ENCODE measurements around the gene UQCRC2. TPM values are rescaled to one million over a fixed set of nuclear protein-coding genes. Genes with fewer than 3 reads are reported as not detected.
A peak's percentile ranks its signal among the peaks of the same experiment; 100 is the strongest.

Gene UQCRC2
- total and polyA plus RNA-seq, 2 donors (not counting 3 experiments of a cell fraction or from before 2014, with no cell fraction given): 132 to 189 TPM

GRCh38 chr16:21994856-21995465 lies 41.8 kb downstream of the UQCRC2 start:
- ChIA-PET POLR2A (no interaction called here), CTCF (interaction anchor here (1.2 to 6.9 kb wide), 3 partner anchors 44 to 193 kb away, joined by 3 to 130 read pairs (median 4); no protein-coding TSS in a partner anchor)

GRCh38 chr16:21996923-21997696 lies 43.9 kb downstream of the UQCRC2 start:
- Histone ChIP-seq H3K36me3 (ENCODE audit: control insufficient read depth in 2 of 2, extremely low read depth in 1 of 2, insufficient read depth in 2 of 2, low read length in 2 of 2) (no peaks in the 10 kb centered on the region), H3K27me3 (ENCODE audit: control insufficient read depth in 2 of 2, insufficient read depth in 2 of 2, low read length in 2 of 2) (no peaks in the 10 kb centered on the region), H3K9me1 (replicated peaks; ENCODE audit: control insufficient read depth, extremely low read depth, insufficient read depth, low read length) (no peaks in the 10 kb centered on the region), H3K4me1 (ENCODE audit: control insufficient read depth, extremely low read depth, insufficient read depth, low read length) (peaks cover 19% of the 10 kb centered on the region), H3K9me3 (replicated peaks; ENCODE audit: control insufficient read depth, insufficient read depth, low read length) (no peaks in the 10 kb centered on the region), H3K27ac (ENCODE audit: insufficient read depth, low read depth, low read length) (no peak overlapping the region), H3K4me3 (replicated peaks in 1 of 3; ENCODE audit: insufficient read depth in 1 of 3, low read depth in 1 of 3, low read length in 3 of 3) (no peak overlapping the region), H3K4me2 (ENCODE audit: insufficient read depth, low read length) (no peak overlapping the region), H3K79me2 (ENCODE audit: control insufficient read depth, insufficient read depth, low read length) (no peaks in the 10 kb centered on the region), H3K9ac (replicated peaks; ENCODE audit: extremely low read depth, insufficient read depth, low read length) (no peak overlapping the region), H2AFZ (ENCODE audit: low read depth, low read length) (peak overlapping the region; percentile 68), H4K20me1 (replicated peaks; ENCODE audit: control insufficient read depth, extremely low read depth, insufficient read depth, low read length) (no peaks in the 10 kb centered on the region)
- dilution Hi-C loops (cut with MboI; ENCODE audit: extremely low pct_ligation_motif_present, low sequenced_read_pairs) (no loop called here), intact Hi-C loops (cut with micrococcal nuclease) (no loop called here)
- ChIA-PET POLR2A (interaction anchor here (0.8 kb wide), 1 partner anchor 12 kb away, joined by 3 read pairs; no protein-coding TSS in a partner anchor), CTCF (interaction anchor here (1.0 to 27.0 kb wide), 6 partner anchors 10 to 191 kb away, joined by 3 to 994 read pairs (median 52); no protein-coding TSS in a partner anchor)
- no peak for FAIRE-seq
- peak; percentile 17 for DNase-seq (ENCODE audit: low read depth, low spot score)
- no TSS peak for BruUV-seq (replicated peaks)
- TF ChIP-seq, protein P1, sequence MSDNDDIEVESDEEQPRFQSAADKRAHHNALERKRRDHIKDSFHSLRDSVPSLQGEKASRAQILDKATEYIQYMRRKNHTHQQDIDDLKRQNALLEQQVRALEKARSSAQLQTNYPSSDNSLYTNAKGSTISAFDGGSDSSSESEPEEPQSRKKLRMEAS (IDR thresholded peaks at IDR 0.05; ENCODE audit: insufficient read depth, insufficient read length): no peak
- no peak for TF ChIP-seq FOS (IDR thresholded peaks at IDR 0.05; ENCODE audit: borderline replicate concordance, insufficient read depth, low read length)
- TF ChIP-seq EZH2 (IDR thresholded peaks at IDR 0.05; ENCODE audit: borderline replicate concordance, low read depth, low read length, severe bottlenecking): no peak
- TF ChIP-seq POLR2A (IDR thresholded peaks at IDR 0.05; ENCODE audit: low read depth, low read length): no peak
- TF ChIP-seq POLR2AphosphoS5 (IDR thresholded peaks at IDR 0.05; ENCODE audit: insufficient read depth, low read depth, low read length): no peak
- TF ChIP-seq GATA2 (IDR thresholded peaks at IDR 0.05; ENCODE audit: insufficient read depth, insufficient read length, low read depth, low read length): no peak
- TF ChIP-seq, protein P2, sequence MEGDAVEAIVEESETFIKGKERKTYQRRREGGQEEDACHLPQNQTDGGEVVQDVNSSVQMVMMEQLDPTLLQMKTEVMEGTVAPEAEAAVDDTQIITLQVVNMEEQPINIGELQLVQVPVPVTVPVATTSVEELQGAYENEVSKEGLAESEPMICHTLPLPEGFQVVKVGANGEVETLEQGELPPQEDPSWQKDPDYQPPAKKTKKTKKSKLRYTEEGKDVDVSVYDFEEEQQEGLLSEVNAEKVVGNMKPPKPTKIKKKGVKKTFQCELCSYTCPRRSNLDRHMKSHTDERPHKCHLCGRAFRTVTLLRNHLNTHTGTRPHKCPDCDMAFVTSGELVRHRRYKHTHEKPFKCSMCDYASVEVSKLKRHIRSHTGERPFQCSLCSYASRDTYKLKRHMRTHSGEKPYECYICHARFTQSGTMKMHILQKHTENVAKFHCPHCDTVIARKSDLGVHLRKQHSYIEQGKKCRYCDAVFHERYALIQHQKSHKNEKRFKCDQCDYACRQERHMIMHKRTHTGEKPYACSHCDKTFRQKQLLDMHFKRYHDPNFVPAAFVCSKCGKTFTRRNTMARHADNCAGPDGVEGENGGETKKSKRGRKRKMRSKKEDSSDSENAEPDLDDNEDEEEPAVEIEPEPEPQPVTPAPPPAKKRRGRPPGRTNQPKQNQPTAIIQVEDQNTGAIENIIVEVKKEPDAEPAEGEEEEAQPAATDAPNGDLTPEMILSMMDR (IDR thresholded peaks at IDR 0.05; ENCODE audit: extremely low read depth in 1 of 2, insufficient read depth in 1 of 2, low read depth in 1 of 2, low read length in 2 of 2): no peak
- no peak for TF ChIP-seq MYC (IDR thresholded peaks at IDR 0.05; ENCODE audit: low read depth, low read length)
- TF ChIP-seq JUN (IDR thresholded peaks at IDR 0.05; ENCODE audit: borderline replicate concordance, insufficient read depth, insufficient read length, low read depth): no peak

More at GRCh38 chr16:21994856-21995465, 41.8 kb downstream of the UQCRC2 start:
- peaks cover 8% of the 10 kb centered on the region for H3K4me1 ChIP-seq (ENCODE audit: control insufficient read depth, extremely low read depth, insufficient read depth, low read length)
- intact Hi-C loops (cut with micrococcal nuclease) (no loop called here), dilution Hi-C loops (cut with MboI; ENCODE audit: extremely low pct_ligation_motif_present, low sequenced_read_pairs) (no loop called here)
- BruUV-seq (replicated peaks): no TSS peak
- no peaks in the 10 kb centered on the region for H3K27me3 ChIP-seq (ENCODE audit: control insufficient read depth in 2 of 2, insufficient read depth in 2 of 2, low read length in 2 of 2)
- H3K36me3 ChIP-seq (ENCODE audit: control insufficient read depth in 2 of 2, extremely low read depth in 1 of 2, insufficient read depth in 2 of 2, low read length in 2 of 2): no peaks in the 10 kb centered on the region
- H3K9me1 ChIP-seq (replicated peaks; ENCODE audit: control insufficient read depth, extremely low read depth, insufficient read depth, low read length): no peaks in the 10 kb centered on the region
- H3K27ac ChIP-seq (ENCODE audit: insufficient read depth, low read depth, low read length): no peak overlapping the region
- no peak overlapping the region for H2AFZ ChIP-seq (ENCODE audit: low read depth, low read length)
- H3K79me2 ChIP-seq (ENCODE audit: control insufficient read depth, insufficient read depth, low read length): no peaks in the 10 kb centered on the region
- no peak overlapping the region for H3K9ac ChIP-seq (replicated peaks; ENCODE audit: extremely low read depth, insufficient read depth, low read length)
- H3K4me2 ChIP-seq (ENCODE audit: insufficient read depth, low read length): no peak overlapping the region
- FAIRE-seq (no peak), DNase-seq (ENCODE audit: low read depth, low spot score) (no peak)
- no peaks in the 10 kb centered on the region for H3K9me3 ChIP-seq (replicated peaks; ENCODE audit: control insufficient read depth, insufficient read depth, low read length)
- no peak overlapping the region for H3K4me3 ChIP-seq (replicated peaks in 1 of 3; ENCODE audit: insufficient read depth in 1 of 3, low read depth in 1 of 3, low read length in 3 of 3)
- no peaks in the 10 kb centered on the region for H4K20me1 ChIP-seq (replicated peaks; ENCODE audit: control insufficient read depth, extremely low read depth, insufficient read depth, low read length)
- no peak for TF ChIP-seq FOS (IDR thresholded peaks at IDR 0.05; ENCODE audit: borderline replicate concordance, insufficient read depth, low read length)
- TF ChIP-seq POLR2AphosphoS5 (IDR thresholded peaks at IDR 0.05; ENCODE audit: insufficient read depth, low read depth, low read length): no peak

Measured in endothelial cell of umbilical vein (primary cell).